Activated CD8-positive, alpha-beta memory T cell treated with anti-CD3 and anti-CD28 coated beads, Interleukin-2, amount 50 U/mL, for 1 hour (primary cell): ENCODE results near the gene SLC39A11.

Experiments
- DNase-seq: peaks from one replicate; pipeline ENCODE4 v3.0.0-alpha.2; 2020; ENCODE audit errors: extremely low read depth

SLC39A11 gene

DNA sequence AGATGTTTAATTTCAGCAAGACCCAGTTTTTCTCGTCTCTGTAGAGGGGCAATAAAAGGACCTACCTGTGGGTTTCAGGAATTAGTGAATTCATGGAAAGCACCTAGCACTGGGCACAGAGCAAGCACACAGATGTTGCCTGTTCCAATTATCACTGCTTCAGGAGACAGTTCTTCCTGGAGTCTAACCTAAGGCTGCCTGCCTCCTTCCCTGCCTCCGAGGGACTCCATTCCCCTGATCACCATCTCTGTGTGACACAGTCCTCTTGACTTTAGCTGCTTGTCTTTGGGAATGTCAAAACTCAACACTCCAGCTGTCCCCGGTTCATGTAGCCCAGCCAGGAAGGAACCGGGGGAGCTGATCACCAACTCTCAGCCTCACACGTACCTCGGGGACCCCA is 474.9 kb downstream of the SLC39A11 start:
- no peak for DNase-seq

DNA sequence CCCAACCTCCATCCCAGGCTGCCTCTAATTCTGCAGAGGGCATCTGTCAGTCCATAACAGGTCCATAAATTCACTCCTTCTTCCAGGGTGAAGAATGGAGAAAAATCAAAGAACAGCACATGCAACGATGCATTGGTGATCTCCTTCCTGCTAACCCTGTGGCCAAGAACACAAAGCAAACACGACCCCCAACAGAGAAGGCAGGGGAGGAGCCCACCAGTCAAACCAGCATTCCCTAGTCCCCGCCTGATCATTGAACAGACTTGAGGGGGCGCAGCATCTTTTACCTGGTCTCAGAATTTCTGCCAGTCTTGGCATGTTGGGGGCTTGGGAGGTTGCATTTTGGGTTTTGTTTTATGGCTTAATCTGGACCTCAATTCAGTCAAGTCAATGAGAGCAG is 476.0 kb downstream of the SLC39A11 start:
- no peak for DNase-seq

DNA sequence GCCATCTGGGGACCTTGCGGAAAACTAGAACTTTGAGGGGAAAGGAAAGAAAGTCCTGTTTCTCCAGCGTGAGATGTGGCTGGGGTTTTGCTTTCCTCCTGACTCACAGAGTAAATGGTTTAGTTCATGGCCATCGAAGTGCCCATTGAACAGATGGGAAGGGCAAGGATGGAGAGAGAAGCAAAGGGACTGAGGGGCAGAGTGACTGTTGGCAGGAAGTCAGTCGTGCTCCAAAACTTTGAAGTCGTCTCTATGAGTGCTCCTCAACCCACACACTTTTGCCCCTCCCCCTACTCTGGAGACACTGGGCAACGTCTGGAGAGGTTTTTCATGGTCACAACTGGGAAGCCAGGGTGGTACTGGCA is 476.9 kb downstream of the SLC39A11 start:
- DNase-seq, result no peak

DNA sequence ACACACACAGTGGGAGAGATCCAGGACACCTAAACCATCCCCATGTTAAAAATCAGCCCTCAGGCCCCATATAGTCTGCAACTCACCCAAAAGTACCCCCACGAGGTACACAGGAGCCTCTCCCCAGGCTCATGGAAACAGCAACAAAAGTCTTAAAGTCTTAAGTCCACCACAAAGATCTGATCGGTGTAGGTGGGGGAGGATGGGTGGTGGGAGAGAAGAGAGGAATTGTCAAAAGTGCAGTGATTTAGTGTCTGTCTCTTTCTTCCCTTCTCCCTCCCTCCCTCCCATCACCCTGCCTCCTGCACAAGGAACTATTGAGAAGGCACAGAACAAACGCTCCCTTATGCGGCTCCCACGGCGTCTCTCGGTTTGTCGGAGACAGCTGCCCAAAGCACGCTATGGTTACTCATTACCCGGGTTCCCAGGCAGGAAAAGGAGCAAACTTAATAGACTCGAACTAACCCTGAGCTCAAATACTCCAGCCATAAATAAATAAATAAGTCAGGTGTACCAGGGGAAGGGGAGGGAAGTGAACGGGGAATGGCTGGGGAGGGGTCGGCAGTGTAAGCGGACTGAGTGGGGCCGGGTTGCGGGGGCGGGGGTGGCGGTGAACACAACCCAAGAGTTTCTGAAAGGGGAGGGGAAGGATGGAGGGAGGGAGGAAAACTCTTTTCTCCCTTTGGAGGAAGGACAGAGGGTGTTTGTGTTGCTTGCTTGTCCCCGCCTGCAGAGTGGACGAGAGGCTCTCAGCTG is 477.4 kb downstream of the SLC39A11 start:
- DNase-seq, result no peak

DNA sequence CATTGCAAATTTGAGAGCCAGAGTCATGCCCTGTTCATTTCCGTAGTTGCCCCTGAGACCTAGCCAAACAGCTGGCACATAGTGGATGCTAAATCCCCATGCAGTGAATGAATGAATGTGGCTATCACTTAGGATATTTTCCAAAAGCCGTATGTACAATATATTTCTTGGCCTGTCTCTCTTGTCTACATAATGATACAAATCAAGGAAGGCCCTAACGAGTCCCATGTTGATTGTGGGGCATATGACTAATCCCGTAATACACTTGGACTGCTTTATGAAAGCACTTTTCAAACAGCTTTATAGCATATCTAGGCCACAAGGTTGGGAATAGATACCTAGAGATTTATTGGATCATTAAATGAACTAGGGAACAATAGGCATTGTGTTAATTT is 478.0 kb downstream of the SLC39A11 start:
- DNase-seq, result no peak

DNA sequence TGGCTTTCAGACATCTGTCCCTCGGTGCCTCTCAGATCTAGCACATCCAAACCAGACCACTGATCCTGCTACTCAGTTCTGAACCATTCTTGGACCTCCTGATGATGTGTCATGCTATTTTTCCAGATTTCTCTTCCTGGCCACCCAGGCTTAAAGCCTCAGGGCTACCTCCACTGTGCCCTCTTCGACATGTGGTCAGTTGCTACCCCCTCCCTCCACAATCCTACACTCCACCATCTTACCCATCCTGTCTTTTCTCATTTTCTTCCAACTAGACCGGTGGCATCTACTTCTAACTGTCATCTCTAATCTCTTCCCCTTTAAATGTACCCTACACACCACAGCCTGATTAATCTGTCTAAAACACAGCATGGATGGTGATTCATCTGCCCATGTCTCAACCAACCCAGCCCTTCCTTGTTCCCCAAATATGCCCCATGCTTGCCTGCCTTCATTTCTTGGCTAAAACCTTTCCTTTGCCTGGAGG is 478.6 kb downstream of the SLC39A11 start:
- DNase-seq, result no peak

DNA sequence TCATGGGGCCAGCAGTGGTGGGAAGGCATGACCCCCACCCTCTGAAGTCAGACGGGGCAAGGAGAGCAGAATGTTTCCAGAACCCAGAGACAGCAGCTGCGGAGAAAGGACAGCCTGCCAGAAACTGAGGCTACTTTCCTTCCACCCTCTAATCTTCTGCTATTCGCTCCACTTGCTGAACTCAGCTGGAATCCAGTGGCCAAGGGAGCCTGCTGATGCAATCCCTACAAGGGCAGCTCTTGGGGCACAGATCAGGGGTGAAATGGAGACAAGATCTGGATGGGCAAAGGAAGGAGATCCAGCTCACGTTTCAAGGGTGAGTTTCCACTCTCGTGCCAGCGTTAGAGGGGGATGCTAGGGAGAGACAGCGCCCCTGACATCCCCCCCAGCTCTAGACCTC is 479.1 kb downstream of the SLC39A11 start:
- no peak for DNase-seq

DNA sequence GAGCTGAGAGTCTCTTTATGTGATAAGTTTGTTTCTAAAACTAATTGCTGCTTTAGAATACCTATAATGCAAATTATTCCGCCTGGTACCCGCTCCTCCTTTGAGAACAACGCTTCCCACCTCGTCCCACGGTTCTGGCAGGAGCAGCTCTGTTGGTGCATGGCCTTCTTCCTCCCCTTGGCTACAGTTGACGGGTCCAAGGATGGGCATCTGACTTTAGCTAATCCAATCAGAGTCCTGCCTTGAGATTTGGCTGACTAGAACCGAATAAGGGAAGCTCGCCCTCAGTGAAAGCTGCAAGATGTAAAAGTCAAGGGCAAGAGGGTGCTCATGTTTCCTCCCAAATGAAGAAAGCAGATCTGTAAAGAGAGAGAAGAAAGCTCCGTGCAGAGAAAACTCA is 481.3 kb downstream of the SLC39A11 start:
- no peak for DNase-seq

DNA sequence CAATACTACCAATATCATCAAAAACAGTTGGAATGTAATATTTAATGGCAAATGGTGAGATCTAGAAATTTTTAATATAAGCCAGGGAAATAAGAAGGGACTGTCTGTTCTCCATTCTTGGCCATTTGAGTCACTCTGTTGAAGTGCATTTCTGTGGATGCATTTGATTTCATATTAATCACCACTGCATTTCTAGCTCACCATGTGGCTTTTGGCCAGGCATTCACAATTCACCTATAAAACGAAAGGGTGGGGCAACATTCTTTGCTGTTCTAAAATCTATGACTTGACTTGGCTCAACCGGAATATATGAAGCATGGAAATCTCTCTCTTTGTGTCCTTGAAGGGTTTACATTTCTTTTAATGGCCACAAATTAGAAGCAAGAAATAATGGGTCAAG is 483.0 kb downstream of the SLC39A11 start:
- no peak for DNase-seq

DNA sequence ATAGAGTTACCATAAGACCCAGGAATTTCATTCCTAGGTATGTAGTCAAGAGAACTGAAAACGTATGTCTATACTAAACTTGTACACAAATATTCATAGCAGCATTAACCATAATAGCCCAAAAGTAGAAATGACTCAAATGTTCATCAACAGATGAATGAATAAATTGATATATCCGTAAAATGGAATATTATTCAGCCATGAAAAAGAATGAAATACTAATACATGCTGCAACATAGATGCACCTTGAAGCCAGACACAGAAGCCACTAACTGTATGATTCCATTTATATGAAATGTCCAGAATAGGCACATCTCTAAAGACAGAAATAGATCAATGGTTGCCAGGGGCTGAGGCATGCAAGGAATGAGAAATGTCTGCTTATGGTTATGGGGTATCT is 484.1 kb downstream of the SLC39A11 start:
- DNase-seq, result no peak

DNA sequence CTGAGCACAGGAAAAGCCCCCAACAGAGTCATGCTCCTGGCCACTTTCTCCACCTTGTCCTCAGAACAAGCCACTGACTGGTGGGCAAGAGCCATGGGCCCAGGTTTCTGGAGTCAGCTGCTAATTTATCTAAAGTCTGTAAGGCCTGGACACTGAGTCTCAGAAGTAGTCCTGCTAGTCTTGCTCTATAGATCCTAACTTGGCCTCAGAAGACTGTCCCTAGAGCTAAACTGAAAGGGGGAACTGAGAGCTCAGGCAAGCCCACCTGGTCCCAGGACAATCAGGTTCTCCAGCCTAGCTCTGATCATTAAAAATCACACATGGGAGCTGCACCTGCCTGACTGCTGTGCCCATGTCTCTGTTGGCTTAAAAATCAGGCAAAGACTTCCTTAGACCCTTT is 485.8 kb downstream of the SLC39A11 start:
- no peak for DNase-seq

DNA sequence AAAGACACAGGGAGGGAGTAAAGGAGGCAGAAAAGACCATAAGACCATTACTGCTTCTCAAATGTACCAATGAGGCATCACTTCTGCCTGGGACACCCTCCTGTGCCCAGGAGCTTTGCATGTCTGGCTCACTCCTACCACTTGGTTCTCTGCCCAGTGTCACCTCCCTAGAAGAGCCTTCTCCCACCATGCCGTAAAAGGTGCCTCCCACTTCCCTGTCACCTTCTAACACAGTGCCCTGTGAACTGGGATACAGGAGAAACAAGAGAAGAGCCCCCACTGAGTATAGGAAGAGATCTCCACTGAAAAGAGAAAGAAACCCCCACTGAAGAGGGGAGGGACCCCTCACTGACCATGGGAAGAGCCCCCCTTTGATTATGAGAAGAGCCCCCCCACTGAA is 486.9 kb downstream of the SLC39A11 start:
- DNase-seq, result no peak

DNA sequence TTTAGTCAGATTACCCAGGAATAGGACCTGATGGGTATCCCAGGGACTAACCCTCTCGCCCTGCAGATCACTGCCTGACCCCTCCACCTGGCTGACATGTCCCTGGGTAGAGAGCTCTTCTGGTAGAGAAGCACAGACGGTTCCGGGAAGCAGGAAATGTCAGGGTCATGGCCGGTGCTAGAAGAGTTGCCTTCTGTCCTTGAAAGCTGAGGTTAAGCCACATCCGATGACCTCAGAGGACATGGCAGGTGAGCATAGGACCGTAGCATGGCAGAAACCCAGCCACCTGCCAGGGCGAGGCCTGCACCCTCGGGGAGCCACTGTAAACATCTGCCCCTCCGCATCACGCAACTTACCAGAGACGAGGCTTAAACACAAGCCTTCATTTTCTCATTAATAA is 488.0 kb downstream of the SLC39A11 start:
- DNase-seq, result no peak

DNA sequence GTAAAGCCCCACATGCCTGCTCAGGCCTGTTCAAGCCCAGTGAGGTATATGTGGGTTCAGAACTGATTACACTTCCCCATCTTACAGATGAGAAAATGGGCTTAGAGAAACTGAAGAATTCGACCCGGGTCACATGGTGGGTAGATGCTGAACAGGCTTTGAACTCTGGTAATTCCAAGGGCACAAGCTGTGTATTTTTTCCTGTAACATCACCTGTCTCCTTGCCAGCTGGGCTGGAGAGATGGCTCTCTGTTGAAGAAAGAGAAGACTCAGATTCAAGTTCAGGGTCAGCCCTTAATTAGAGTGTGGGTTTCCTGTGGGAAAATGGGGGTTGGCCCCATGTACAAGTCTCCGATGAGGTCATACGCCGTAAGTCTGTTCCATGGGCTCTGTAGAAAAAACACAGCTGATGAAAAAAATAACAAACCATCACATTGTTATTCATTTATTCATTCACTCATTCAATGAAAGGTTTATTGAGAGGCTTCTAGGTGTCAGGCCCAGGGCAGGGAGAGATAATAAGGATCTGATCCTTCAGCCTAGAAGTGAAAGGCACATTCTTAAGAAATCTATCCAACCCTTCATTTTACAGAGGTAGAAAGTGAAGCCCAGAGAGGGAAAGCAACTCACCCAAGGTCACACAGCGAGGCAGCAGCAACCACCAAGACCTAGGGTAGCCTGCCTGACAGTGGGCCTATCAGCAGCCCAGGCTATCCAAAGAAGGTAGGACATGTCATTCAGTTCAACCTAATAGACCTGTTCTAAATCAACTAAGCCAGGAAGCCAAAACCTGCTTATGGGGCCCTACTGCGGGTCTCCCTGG is 488.9 kb downstream of the SLC39A11 start:
- DNase-seq, result no peak

DNA sequence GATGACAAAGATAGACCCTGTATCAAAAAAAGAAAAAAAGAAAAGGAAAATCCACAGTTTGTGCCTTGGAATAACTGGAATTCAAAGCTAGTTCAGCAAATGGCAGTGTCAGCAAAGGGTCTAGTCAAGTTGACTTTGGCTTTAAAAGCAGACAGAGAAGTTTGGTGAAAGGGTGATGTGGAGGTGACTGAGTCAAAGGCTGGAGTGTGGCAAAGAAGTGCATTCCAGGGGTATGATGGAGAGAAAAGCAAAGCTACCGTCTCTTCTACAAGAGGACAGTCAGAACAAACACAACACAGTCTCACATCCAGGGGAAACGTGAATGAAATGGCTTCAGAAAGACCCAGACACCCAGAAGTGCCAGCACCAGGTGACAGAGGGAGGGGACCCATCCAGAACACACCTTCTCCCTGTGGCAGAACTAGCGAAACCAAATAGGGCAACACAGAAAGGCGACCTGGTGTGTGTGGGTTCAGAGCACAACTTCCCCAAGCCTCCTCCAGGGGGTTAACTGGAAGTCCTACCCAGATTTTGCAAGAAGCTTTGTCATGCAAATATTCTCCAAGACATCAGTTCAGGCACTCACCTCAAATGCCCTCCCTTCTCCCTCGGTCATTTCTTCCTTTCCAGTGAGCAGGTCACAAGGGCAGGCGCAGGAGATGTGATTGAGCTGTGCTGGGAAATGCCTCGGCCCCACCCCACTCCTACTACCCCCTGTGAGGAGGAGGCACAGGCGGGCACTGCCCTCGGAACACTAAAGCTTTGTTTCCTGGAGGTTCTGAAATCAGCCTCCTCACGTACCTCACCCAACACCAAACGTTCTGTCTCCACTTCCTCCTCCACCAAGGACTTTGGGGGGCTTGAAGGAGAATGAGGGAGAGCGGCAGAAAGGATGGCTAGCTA is 489.7 kb downstream of the SLC39A11 start:
- DNase-seq, result no peak

DNA sequence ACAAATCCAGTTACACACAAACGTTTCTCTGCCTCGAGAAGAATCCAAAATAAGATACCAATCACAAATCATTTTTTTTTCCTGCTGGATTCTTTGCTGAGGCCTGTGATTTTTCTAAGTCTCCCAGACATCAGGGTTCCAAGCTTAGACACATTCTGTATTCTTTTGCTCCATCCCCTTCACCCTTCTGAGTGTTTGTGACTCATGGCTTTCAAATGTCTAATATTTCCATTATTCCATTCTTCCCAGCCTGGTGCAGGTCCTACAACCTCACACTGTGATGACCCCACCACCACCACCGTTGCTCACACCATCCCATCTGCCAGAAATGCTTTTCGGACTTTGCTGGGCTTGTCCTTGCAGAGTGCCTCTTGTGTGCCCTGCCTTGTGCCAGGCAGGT is 491.6 kb downstream of the SLC39A11 start:
- DNase-seq, result no peak

DNA sequence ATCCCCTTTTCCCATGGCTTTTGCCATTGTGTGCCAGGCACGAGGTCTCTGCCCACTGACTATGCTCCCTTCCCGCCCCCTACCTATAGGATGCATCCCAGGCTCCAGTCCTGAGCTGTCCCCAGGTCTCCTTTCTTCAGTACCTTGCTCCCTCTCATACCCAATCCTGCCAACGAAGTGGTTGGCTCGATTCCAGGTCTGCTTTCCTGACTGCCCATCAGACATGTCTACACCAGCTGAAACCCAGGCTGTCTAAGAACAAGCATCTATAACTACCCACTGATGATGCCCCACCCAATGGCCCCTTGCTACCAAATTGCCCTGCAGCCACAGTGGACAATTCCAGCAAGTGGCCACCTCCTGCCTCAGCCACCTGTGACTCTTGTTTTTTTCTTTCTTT is 492.6 kb downstream of the SLC39A11 start:
- no peak for DNase-seq

DNA sequence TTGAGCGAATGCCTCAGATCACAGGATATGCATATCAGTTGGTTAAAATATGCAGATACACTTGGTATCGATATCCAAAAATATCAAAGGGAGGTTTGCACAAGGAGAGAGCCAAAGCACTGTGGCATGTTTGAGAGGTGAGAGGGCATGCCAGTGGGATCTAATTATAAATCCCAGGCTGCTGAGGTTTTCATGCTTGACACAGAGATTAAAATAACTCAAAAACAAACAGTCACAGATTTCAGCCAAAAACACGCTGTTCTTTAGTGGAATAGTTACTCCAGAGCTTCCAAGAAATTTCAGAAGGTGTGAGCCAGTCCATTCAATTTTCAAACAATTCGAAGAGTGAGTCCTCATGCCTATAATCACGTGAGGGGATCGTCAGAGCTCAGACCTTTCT is 493.8 kb downstream of the SLC39A11 start:
- no peak for DNase-seq

DNA sequence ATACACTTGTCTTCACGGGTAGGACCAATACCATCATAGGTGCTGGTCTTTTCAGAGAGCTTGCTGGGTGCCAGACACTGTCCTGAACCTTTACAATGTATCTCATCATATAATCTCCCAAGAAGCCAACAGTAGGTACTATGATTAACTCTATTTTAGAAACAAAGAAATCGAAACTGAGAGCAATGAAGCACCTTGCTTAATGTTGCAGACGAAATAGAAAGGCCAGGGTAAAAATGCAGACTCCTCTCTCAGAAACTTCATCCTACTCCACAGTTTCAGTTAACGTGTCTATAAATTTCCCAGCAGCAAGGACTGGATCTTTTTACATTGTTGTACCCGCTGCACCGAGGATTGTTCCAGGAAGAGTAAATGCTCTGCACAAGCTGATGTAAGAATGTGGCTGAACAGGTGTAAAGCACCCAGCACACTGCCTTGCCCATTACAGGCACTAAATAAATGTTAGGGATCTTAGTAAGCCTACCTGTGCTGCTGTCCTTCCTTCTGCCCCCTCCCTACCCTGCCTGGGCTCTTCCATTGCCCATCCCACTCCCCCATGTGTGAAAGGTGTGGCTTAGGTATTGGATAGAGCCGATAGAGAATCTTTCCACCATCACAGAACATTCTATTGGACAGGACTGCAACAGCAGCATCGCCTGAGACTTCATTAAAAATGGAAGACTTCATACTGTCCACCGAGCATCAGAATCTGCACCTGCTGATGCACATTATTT is 495.0 kb downstream of the SLC39A11 start:
- DNase-seq, result no peak
